Astrocyte (in vitro differentiated cells and primary cell): ENCODE measurements around the gene GRK5. TPM values are rescaled to one million over a fixed set of nuclear protein-coding genes. Genes with fewer than 3 reads are reported as not detected.

Source experiments
- DNase-seq: peaks from one replicate; pipeline ENCODE4 v3.0.0-alpha.2; 2010; ENCODE audit warnings: low read depth
- FAIRE-seq: peaks from 2 replicates; lab custom pipeline; 2011; peaks lifted over from hg19 to GRCh38; lab: Jason Lieb, UNC
- H2AFZ ChIP-seq: 2 replicates; pipeline ENCODE4 v1.6.0; 2012; ENCODE audit warnings: low read depth, low read length, inconsistent platforms
- H3K27ac ChIP-seq: 2 replicates; pipeline ENCODE4 v1.5.1; 2011; ENCODE audit warnings: low read depth, low read length, inconsistent platforms
- H3K27me3 ChIP-seq: 2 replicates; pipeline ENCODE4 v1.6.0; 2011; ENCODE audit warnings: low read length, inconsistent platforms; ENCODE audit not compliant: insufficient read depth
- H3K36me3 ChIP-seq: 2 replicates; pipeline ENCODE4 v1.5.1; 2011; ENCODE audit warnings: low read length, inconsistent platforms; ENCODE audit not compliant: insufficient read depth
- H3K4me1 ChIP-seq: 2 replicates; pipeline ENCODE4 v1.5.1; 2011; ENCODE audit warnings: low read length, inconsistent platforms; ENCODE audit not compliant: insufficient read depth
- H3K4me2 ChIP-seq: 2 replicates; pipeline ENCODE4 v1.6.0; 2012; ENCODE audit warnings: low read length, inconsistent platforms
- H3K4me3 ChIP-seq: 2 replicates; pipeline ENCODE4 v1.5.1; 2011; ENCODE audit warnings: low read depth, mild to moderate bottlenecking, low read length, inconsistent platforms; ENCODE audit not compliant: insufficient read depth
- H3K79me2 ChIP-seq: 2 replicates; pipeline ENCODE4 v1.6.0; 2012; ENCODE audit warnings: mild to moderate bottlenecking, low read length, inconsistent platforms; ENCODE audit not compliant: insufficient read depth
- H3K9ac ChIP-seq: 2 replicates; pipeline ENCODE4 v1.6.0; 2012; ENCODE audit warnings: mild to moderate bottlenecking, low read length, inconsistent platforms
- H3K9me3 ChIP-seq: 2 replicates; pipeline ENCODE4 v1.5.1; 2012; ENCODE audit warnings: low read depth, mild to moderate bottlenecking, low read length, inconsistent platforms; ENCODE audit not compliant: insufficient read depth
- H4K20me1 ChIP-seq: 2 replicates; pipeline ENCODE4 v1.6.0; 2012; ENCODE audit warnings: low read length, inconsistent platforms; ENCODE audit not compliant: insufficient read depth
- H3K27ac Mint-ChIP-seq: one replicate; pipeline ENCODE4 v1.8.0; 2021; ENCODE audit warnings: mild to moderate bottlenecking, mixed read lengths; ENCODE audit not compliant: unreplicated experiment
- H3K27me3 Mint-ChIP-seq: one replicate; pipeline ENCODE4 v1.8.0; 2021; ENCODE audit warnings: low read depth, mixed read lengths; ENCODE audit not compliant: unreplicated experiment
- H3K36me3 Mint-ChIP-seq: one replicate; pipeline ENCODE4 v1.8.0; 2021; ENCODE audit warnings: low read depth, mixed read lengths; ENCODE audit not compliant: unreplicated experiment
- H3K4me1 Mint-ChIP-seq: one replicate; pipeline ENCODE4 v1.8.0; 2021; ENCODE audit warnings: low read depth, mixed read lengths; ENCODE audit not compliant: unreplicated experiment
- H3K4me3 Mint-ChIP-seq: one replicate; pipeline ENCODE4 v1.8.0; 2021; ENCODE audit warnings: mild to moderate bottlenecking, moderate library complexity, mixed read lengths; ENCODE audit not compliant: unreplicated experiment
- H3K9me3 Mint-ChIP-seq: one replicate; pipeline ENCODE4 v1.8.0; 2021; ENCODE audit warnings: mild to moderate bottlenecking, mixed read lengths; ENCODE audit not compliant: unreplicated experiment
- EZH2 ChIP-seq: IDR thresholded peaks from 2 replicates; pipeline ENCODE4 v1.6.1; 2012; ENCODE audit warnings: mild to moderate bottlenecking, low read length, inconsistent platforms; ENCODE audit not compliant: insufficient read depth
- total RNA-seq: library from RNA; stranded (reverse); gene quantifications from 2 replicates; pipeline ENCODE4 v1.2.1, GENCODE V29; 2021
- TF ChIP-seq, protein P1 (sequence below): IDR thresholded peaks from 2 replicates; pipeline ENCODE4 v1.5.1; 2011; ENCODE audit warnings: low read depth, mild to moderate bottlenecking, inconsistent platforms, low read length, moderate library complexity; ENCODE audit not compliant: insufficient read depth

The GRK5 gene
- total RNA-seq, 1 donor from 2014 or later: 8.5 TPM

DNA sequence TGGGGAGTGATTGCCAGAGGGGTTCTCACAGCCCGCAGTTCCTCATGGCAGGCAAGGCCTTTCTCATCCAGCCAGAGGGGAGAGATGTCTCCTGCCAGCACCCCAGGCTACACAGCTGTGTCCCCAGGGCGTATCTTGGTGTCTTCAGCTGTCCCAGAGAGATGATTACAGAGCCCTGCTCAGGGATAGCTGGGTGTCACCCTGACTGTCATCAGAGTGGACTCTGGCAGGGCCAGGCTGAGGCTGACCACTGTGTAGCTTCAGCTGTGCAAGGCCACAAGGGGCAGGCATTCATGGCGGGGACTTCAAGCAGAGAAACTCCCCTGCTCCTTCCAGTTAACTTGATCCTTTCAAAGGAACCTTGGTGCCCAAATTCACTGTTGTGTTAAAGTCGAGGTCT, 211.0 kb downstream of the GRK5 start:
- Histone ChIP-seq H3K27ac (no peak overlapping the region), H3K9ac (no peak overlapping the region), H3K27me3 (peaks cover 2% of the 10 kb centered on the region), H3K9me3 (no peaks in the 10 kb centered on the region), H3K4me3 (no peak overlapping the region), H4K20me1 (peaks cover 21% of the 10 kb centered on the region), H3K4me2 (no peak overlapping the region), H3K79me2 (no peaks in the 10 kb centered on the region), H2AFZ (no peak overlapping the region), H3K4me1 (peaks cover 3% of the 10 kb centered on the region), H3K36me3 (no peaks in the 10 kb centered on the region)
- no peak overlapping the region for H3K4me3 Mint-ChIP-seq
- H3K27me3 Mint-ChIP-seq: peaks cover 34% of the 10 kb centered on the region
- H3K36me3 Mint-ChIP-seq: peaks cover 5% of the 10 kb centered on the region
- no peaks in the 10 kb centered on the region for H3K9me3 Mint-ChIP-seq
- FAIRE-seq: no peak
- no peak for TF ChIP-seq EZH2
- TF ChIP-seq, protein P1, sequence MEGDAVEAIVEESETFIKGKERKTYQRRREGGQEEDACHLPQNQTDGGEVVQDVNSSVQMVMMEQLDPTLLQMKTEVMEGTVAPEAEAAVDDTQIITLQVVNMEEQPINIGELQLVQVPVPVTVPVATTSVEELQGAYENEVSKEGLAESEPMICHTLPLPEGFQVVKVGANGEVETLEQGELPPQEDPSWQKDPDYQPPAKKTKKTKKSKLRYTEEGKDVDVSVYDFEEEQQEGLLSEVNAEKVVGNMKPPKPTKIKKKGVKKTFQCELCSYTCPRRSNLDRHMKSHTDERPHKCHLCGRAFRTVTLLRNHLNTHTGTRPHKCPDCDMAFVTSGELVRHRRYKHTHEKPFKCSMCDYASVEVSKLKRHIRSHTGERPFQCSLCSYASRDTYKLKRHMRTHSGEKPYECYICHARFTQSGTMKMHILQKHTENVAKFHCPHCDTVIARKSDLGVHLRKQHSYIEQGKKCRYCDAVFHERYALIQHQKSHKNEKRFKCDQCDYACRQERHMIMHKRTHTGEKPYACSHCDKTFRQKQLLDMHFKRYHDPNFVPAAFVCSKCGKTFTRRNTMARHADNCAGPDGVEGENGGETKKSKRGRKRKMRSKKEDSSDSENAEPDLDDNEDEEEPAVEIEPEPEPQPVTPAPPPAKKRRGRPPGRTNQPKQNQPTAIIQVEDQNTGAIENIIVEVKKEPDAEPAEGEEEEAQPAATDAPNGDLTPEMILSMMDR: no peak
- peaks cover 21% of the 10 kb centered on the region for H3K4me1 Mint-ChIP-seq
- H3K27ac Mint-ChIP-seq: no peak overlapping the region
- DNase-seq: no peak

- Histone ChIP-seq H2AFZ (no peak overlapping the region), H3K4me2 (no peak overlapping the region), H3K27me3 (peaks cover 2% of the 10 kb centered on the region), H3K36me3 (no peaks in the 10 kb centered on the region), H3K79me2 (no peaks in the 10 kb centered on the region), H3K9ac (no peak overlapping the region), H3K4me1 (no peaks in the 10 kb centered on the region), H3K9me3 (no peaks in the 10 kb centered on the region), H4K20me1 (peaks cover 19% of the 10 kb centered on the region), H3K4me3 (no peak overlapping the region), H3K27ac (no peak overlapping the region)
- H3K4me1 Mint-ChIP-seq: peaks cover 12% of the 10 kb centered on the region
- H3K27me3 Mint-ChIP-seq: peaks cover 41% of the 10 kb centered on the region
- DNase-seq (no peak), FAIRE-seq (no peak)
- no peak overlapping the region for H3K27ac Mint-ChIP-seq
- H3K4me3 Mint-ChIP-seq: no peak overlapping the region
- TF ChIP-seq, protein P1: no peak
- no peak for TF ChIP-seq EZH2
- H3K9me3 Mint-ChIP-seq: no peaks in the 10 kb centered on the region
- H3K36me3 Mint-ChIP-seq: peaks cover 5% of the 10 kb centered on the region
Observed at GRCh38 chr10:119419931-119420330, 212.6 kb downstream of the GRK5 start.

DNA sequence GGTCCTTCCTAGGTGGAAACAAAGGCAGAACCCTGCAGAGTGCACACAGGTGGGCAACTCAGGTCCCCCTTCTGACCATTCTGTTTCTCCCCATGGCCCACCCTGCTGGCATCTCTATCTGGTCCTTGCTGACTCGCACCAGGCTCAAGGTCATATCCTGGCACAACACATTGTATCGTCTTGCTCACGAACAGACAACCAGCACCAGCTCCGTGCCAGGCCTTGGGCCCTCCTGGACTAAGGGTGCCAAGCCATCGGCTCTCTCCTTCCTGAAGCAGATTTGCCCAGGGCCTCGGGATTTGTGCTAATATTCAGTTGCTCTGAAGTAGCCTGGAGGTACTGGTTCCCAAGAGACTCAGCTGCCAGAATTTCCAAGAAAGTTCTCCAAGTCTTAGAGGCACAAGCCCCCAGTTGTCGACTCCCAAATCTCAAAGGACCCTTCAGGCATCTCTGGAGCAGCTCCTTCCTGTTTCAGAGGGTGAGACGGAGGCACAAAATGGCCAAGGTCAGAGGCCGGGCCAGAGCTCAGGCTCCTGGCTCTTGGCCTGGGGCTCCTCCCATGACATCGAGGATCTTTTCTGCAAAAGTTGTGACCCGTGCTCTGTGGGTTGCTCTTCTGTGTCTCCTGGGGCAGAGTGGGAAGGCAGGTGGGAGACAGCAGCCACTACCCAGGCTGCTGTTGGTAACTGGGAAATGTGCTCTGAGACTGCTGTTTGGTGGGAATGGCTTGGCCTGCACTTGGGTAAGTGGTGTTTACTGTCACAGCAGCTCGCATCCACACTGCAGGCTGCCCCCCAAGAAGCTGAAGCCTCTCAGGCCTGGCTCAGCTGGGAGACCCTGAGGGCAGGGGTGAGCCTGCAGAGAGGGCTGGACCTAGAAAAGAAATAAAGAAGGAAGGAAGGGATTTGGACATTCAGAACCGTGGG, 213.8 kb downstream of the GRK5 start:
- H3K27ac Mint-ChIP-seq: no peak overlapping the region
- TF ChIP-seq, protein P1: no peak
- TF ChIP-seq EZH2: no peak
- H3K27me3 ChIP-seq: peaks cover 2% of the 10 kb centered on the region
- no peak overlapping the region for H2AFZ ChIP-seq
- H3K79me2 ChIP-seq: no peaks in the 10 kb centered on the region
- no peak overlapping the region for H3K9ac ChIP-seq
- H3K4me3 ChIP-seq: no peak overlapping the region
- no peak overlapping the region for H3K4me2 ChIP-seq
- H4K20me1 ChIP-seq: peaks cover 19% of the 10 kb centered on the region
- H3K4me3 Mint-ChIP-seq: no peak overlapping the region
- H3K36me3 Mint-ChIP-seq: peaks cover 7% of the 10 kb centered on the region
- H3K36me3 ChIP-seq: no peaks in the 10 kb centered on the region
- no peak for DNase-seq
- H3K27me3 Mint-ChIP-seq: peaks cover 43% of the 10 kb centered on the region
- no peak overlapping the region for H3K27ac ChIP-seq
- no peaks in the 10 kb centered on the region for H3K4me1 ChIP-seq
- H3K4me1 Mint-ChIP-seq: peaks cover 12% of the 10 kb centered on the region
- H3K9me3 Mint-ChIP-seq: no peaks in the 10 kb centered on the region
- H3K9me3 ChIP-seq: no peaks in the 10 kb centered on the region
- FAIRE-seq: no peak
